ENCODE measurements around the gene MYO15B.

The MYO15B gene

GRCh38 chr17:75673487-75673886 lies 85.9 kb downstream of the MYO15B start:
- no peak for TF ChIP-seq TAF1 (IDR thresholded peaks at IDR 0.05; ENCODE audit: borderline replicate concordance, insufficient read depth, low read length)
- no peak for TF ChIP-seq FOXP2 (optimal IDR thresholded peaks at IDR 0.05; ENCODE audit: borderline replicate concordance, extremely low read depth, extremely low read length, insufficient read depth)
- TF ChIP-seq SIN3A (IDR thresholded peaks at IDR 0.05; ENCODE audit: borderline replicate concordance, insufficient read depth, low read length): no peak
- no peak for TF ChIP-seq POLR2AphosphoS5 (IDR thresholded peaks at IDR 0.05; ENCODE audit: low read depth, low read length)
- TF ChIP-seq REST (IDR thresholded peaks at IDR 0.05; ENCODE audit: insufficient read depth in 1 of 2, low read depth in 2 of 2, low read length in 2 of 2): no peak

Data from PFSK-1 (cell line).